Right lobe of liver (tissue), 4 donors: ENCODE measurements around the gene SS18.

Source experiments
- CTCF ChIP-seq, 4 donors: fragments of 200-600 bp in 3 of 4; fragments of 450-650 bp in 1 of 4; IDR thresholded peaks; one replicate each; pipeline versions ENCODE4 v1.5.1 to v1.8.0; 2016 to 2022; ENCODE audit warnings: antibody characterized with exemption in 4 of 4, mild to moderate bottlenecking in 2 of 4
- POLR2A ChIP-seq: fragments of 450-650 bp; IDR thresholded peaks from one replicate; pipeline ENCODE4 v1.6.1; 2017; ENCODE audit warnings: antibody characterized with exemption, mild to moderate bottlenecking
- donor health status: DM: no; HTN: no; CAD: no.
- donor health status: DM: no; HTN: no; CAD: no.
- donor health status: DM: no; HTN: yes; CAD: no.

- TF ChIP-seq POLR2A (no peak), CTCF (IDR thresholded peaks at IDR 0.05) (no peak)
These were observed 107.5 kb downstream of the SS18 start for GRCh38 chr18:25982961-25983360.
